Keratinocyte (primary cell): ENCODE data around the gene UFM1.

ENCODE experiments used
- CTCF ChIP-seq, 3 experiments: IDR thresholded peaks in 1 of 3; conservative IDR thresholded peaks in 1 of 3; optimal IDR thresholded peaks in 1 of 3; 2 replicates in 2 of 3; 3 replicates in 1 of 3; pipeline versions ENCODE3 to v1.5.1; 2011; ENCODE audit warnings: low read length in 3 of 3, mild to moderate bottlenecking in 3 of 3, moderate library complexity in 2 of 3, control low read depth in 1 of 3, inconsistent platforms in 1 of 3; ENCODE audit not compliant: insufficient read depth in 2 of 3; ENCODE audit errors: extremely low read depth in 1 of 3
- EZH2 ChIP-seq: IDR thresholded peaks from one replicate; pipeline ENCODE4 v1.6.1; 2012; ENCODE audit warnings: inconsistent platforms, mild to moderate bottlenecking, low read length, moderate library complexity

DNA sequence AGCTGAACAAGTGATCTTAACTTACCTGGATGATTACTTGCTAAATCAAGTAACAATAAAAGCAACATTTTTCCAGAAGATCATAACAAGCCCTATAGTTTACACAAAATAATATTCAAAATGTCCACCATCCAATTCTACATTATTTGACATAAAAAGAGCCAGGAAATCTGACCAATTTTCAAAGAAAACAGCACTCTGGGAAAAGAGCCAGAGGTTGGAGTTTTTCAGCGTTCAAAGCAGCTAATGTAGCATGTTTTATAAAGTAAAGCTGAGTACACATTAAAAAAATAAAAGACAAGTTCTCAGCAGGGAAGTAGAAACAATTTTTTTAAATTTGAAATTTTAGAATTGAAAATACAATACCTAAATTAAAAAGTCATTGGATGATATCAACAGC is 62.6 kb downstream of the UFM1 start:
- TF ChIP-seq CTCF (optimal IDR thresholded peaks at IDR 0.05 in 1 of 3, IDR thresholded peaks at IDR 0.05 in 1 of 3, conservative IDR thresholded peaks at IDR 0.05 in 1 of 3; ENCODE audit: extremely low read depth in 1 of 3, insufficient read depth in 2 of 3, low read length in 3 of 3) = no peak
- TF ChIP-seq EZH2 = no peak
